GM21360 (cell line): ENCODE data around the gene CTSE.
"Not testable (repeated sequence)": the region's sequence is repeated elsewhere in the genome, so short reads cannot be mapped to it uniquely, and the experiment has no call there.

Experiments used
- ATAC-seq: cut with Tn5 transposase; IDR thresholded peaks from one replicate; pipeline ENCODE4 v1.9.1; 2021; ENCODE audit warnings: mild to moderate bottlenecking, moderate library complexity; ENCODE audit not compliant: unreplicated experiment

CTSE gene

GRCh38 chr1:206020393-206021007 lies 3.2 kb downstream of the CTSE start:
- no peak for ATAC-seq

GRCh38 chr1:206015071-206015470 lies 8.6 kb downstream of the CTSE start:
- no peak for ATAC-seq

- no peak for ATAC-seq
These were observed 9.1 kb downstream of the CTSE start for GRCh38 chr1:206014601-206015000.

- ATAC-seq: no peak
These were observed 10.5 kb downstream of the CTSE start for GRCh38 chr1:206013026-206013795.

GRCh38 chr1:206012086-206012859 lies 11.4 kb downstream of the CTSE start:
- ATAC-seq: no peak

GRCh38 chr1:206011057-206011456 lies 12.6 kb downstream of the CTSE start:
- ATAC-seq: no peak

- ATAC-seq: no peak
These were observed 13.6 kb downstream of the CTSE start for GRCh38 chr1:206010060-206010459.

- no peak for ATAC-seq
These were observed 16.7 kb downstream of the CTSE start for GRCh38 chr1:206006946-206007345.

- no peak for ATAC-seq
These were observed 17.9 kb downstream of the CTSE start for GRCh38 chr1:206005778-206006180.

GRCh38 chr1:206005234-206005633 lies 18.5 kb downstream of the CTSE start:
- no peak for ATAC-seq

GRCh38 chr1:206004826-206005225 lies 18.9 kb downstream of the CTSE start:
- no peak for ATAC-seq

GRCh38 chr1:206003854-206004800 lies 19.6 kb downstream of the CTSE start:
- no peak for ATAC-seq

GRCh38 chr1:206002871-206003801 lies 20.6 kb downstream of the CTSE start, which contains the start of gene RAB7B:
TSS of gene RAB7B (minus strand) at chr1:206003395. CDS start at chr1:205994135, 9,260 bp downstream.
- no peak for ATAC-seq

GRCh38 chr1:206002160-206002559 lies 21.5 kb downstream of the CTSE start:
- no peak for ATAC-seq

GRCh38 chr1:206001476-206001888 lies 22.2 kb downstream of the CTSE start:
- no peak for ATAC-seq

- no peak for ATAC-seq
These were observed 22.9 kb downstream of the CTSE start for GRCh38 chr1:206000641-206001339.

- no peak for ATAC-seq
These were observed 25.0 kb downstream of the CTSE start for GRCh38 chr1:205998457-205999241.

GRCh38 chr1:205996641-205997040 lies 27.1 kb downstream of the CTSE start:
- ATAC-seq: not testable (repeated sequence)
